Measurements from ENCODE around the gene HS3ST6.

- no peak for TF ChIP-seq POLR2AphosphoS5 (IDR thresholded peaks at IDR 0.05; ENCODE audit: low read depth, low read length)
- no peak for TF ChIP-seq TAF1 (IDR thresholded peaks at IDR 0.05; ENCODE audit: borderline replicate concordance, insufficient read depth, low read length)
- no peak for TF ChIP-seq SIN3A (IDR thresholded peaks at IDR 0.05; ENCODE audit: borderline replicate concordance, insufficient read depth, low read length)
- TF ChIP-seq REST (IDR thresholded peaks at IDR 0.05; ENCODE audit: insufficient read depth in 1 of 2, low read depth in 2 of 2, low read length in 2 of 2) = no peak
- no peak for TF ChIP-seq FOXP2 (optimal IDR thresholded peaks at IDR 0.05; ENCODE audit: borderline replicate concordance, extremely low read depth, extremely low read length, insufficient read depth)
These were observed 47.3 kb upstream of the HS3ST6 start for GRCh38 chr16:1965396-1966001.
